ENCODE results near the gene EXOSC6. TPM values are rescaled to one million over a fixed set of nuclear protein-coding genes. Genes with fewer than 3 reads are reported as not detected.

EXOSC6 gene
- total and polyA plus RNA-seq, 2 of the 4 experiments (the other 2 are of a cell fraction) = 5.8 to 7.0 TPM

- Histone ChIP-seq H3K9ac (ENCODE audit: low read depth, low read length) (no peak overlapping the region), H3K9me1 (ENCODE audit: insufficient read depth, low read length) (no peaks in the 10 kb centered on the region), H3K36me3 (ENCODE audit: control insufficient read depth, insufficient read depth, low read length) (peaks cover 76% of the 10 kb centered on the region), H2BK15ac (ENCODE audit: low read depth, low read length) (no peak overlapping the region), H3K14ac (replicated peaks; ENCODE audit: low read depth, low read length) (no peak overlapping the region), H4K20me1 (ENCODE audit: insufficient read depth, low read length) (peaks cover 23% of the 10 kb centered on the region; the same call in 1 of the 2 replicates), H3K9me3 (ENCODE audit: control insufficient read depth, insufficient read depth, low read length) (no peaks in the 10 kb centered on the region), H2BK120ac (ENCODE audit: low read depth, low read length) (no peak overlapping the region), H3K23ac (ENCODE audit: low read depth, low read length) (no peak overlapping the region), H4K5ac (ENCODE audit: low read depth, low read length) (no peak overlapping the region), H2BK20ac (ENCODE audit: low read depth, low read length) (no peak overlapping the region), H2AK5ac (ENCODE audit: low read depth, low read length) (no peak overlapping the region), H4K91ac (ENCODE audit: insufficient read depth, low read depth, low read length) (no peak overlapping the region), H3K79me1 (ENCODE audit: low read depth in 1 of 2, low read length in 2 of 2) (peaks cover 9 to 25% of the 10 kb centered on the region in 2 experiments; a peak in 3 of 4 replicates), H3K4me2 (ENCODE audit: low read depth, low read length) (no peak overlapping the region), H3K27me3 (ENCODE audit: control insufficient read depth, insufficient read depth, low read length) (no peaks in the 10 kb centered on the region), H3K4me1 (ENCODE audit: control insufficient read depth, insufficient read depth, low read length) (no peaks in the 10 kb centered on the region), H3K27ac (ENCODE audit: insufficient read depth, low read length) (no peak overlapping the region), H2AFZ (replicated peaks; ENCODE audit: low read length, poor library complexity) (no peak overlapping the region), H3K18ac (ENCODE audit: low read depth, low read length) (no peak overlapping the region), H2AK9ac (replicated peaks; ENCODE audit: low read depth, low read length, poor library complexity) (no peak overlapping the region), H4K8ac (ENCODE audit: low read depth in 2 of 2, low read length in 2 of 2) (no peak overlapping the region), H2BK5ac (ENCODE audit: low read depth, low read length, poor library complexity, severe bottlenecking) (no peak overlapping the region), H3K4ac (ENCODE audit: low read depth, low read length) (no peak overlapping the region), H3K56ac (ENCODE audit: extremely low read depth, insufficient read depth, low read length) (no peak overlapping the region), H3K4me3 (ENCODE audit: insufficient read depth, low read depth, low read length) (no peak overlapping the region)
- ATAC-seq (ENCODE audit: low read depth) = no peak
- ChIA-PET POLR2A (ENCODE audit: unreplicated experiment) (interaction anchor here (0.6 kb wide), 1 partner anchor 9 kb away, joined by 3 read pairs; no protein-coding TSS in a partner anchor), CTCF (no interaction called here)
- intact Hi-C loops (cut with micrococcal nuclease) (no loop called here), dilution Hi-C loops (cut with HindIII; ENCODE audit: low sequenced_read_pairs, unreplicated experiment) (no loop called here), in situ Hi-C loops (cut with MboI; ENCODE audit: low sequenced_read_pairs) (no loop called here)
- no CpG with 5 or more reads among the region's 10 CpGs for WGBS, 2 experiments (ENCODE audit: extremely low coverage in 2 of 2, insufficient read length in 1 of 2)
- BruUV-seq (replicated peaks) = no TSS peak
- TF ChIP-seq CHD1 (IDR thresholded peaks at IDR 0.05; ENCODE audit: low read depth, low read length) = no peak
- no peak for TF ChIP-seq RFX5 (IDR thresholded peaks at IDR 0.05; ENCODE audit: low read depth, low read length)
- no peak for TF ChIP-seq FOS (IDR thresholded peaks at IDR 0.05; ENCODE audit: low read depth, low read length)
- no peak for TF ChIP-seq CTCF (conservative IDR thresholded peaks at IDR 0.05; ENCODE audit: low read depth, low read length)
- TF ChIP-seq ELK1 (IDR thresholded peaks at IDR 0.05; ENCODE audit: borderline replicate concordance, low read depth, low read length) = no peak
- no peak for TF ChIP-seq USF2 (IDR thresholded peaks at IDR 0.05; ENCODE audit: low read depth, low read length)
- no peak for TF ChIP-seq SMC3 (IDR thresholded peaks at IDR 0.05; ENCODE audit: low read depth, low read length)
- no peak for TF ChIP-seq BHLHE40 (IDR thresholded peaks at IDR 0.05; ENCODE audit: low read depth, low read length)
- TF ChIP-seq MXI1 (IDR thresholded peaks at IDR 0.05; ENCODE audit: borderline replicate concordance, low read depth, low read length) = no peak
- TF ChIP-seq RAD21 (IDR thresholded peaks at IDR 0.05; ENCODE audit: low read length) = no peak
- no peak for TF ChIP-seq RCOR1 (IDR thresholded peaks at IDR 0.05; ENCODE audit: insufficient replicate concordance, low read length)
- no peak for TF ChIP-seq CEBPB (IDR thresholded peaks at IDR 0.05; ENCODE audit: low read depth, low read length)
- TF ChIP-seq MAFK (IDR thresholded peaks at IDR 0.05; ENCODE audit: low read depth, low read length) = no peak
- TF ChIP-seq MAZ (IDR thresholded peaks at IDR 0.05; ENCODE audit: borderline replicate concordance, low read depth, low read length) = no peak
- TF ChIP-seq NFE2L2 (IDR thresholded peaks at IDR 0.05; ENCODE audit: low read depth, low read length) = no peak
- TF ChIP-seq POLR2A (IDR thresholded peaks at IDR 0.05; ENCODE audit: low read depth, low read length) = no peak
- no peak for DNase-seq
Measured at GRCh38 chr16:70271696-70272095, 20.0 kb upstream of the EXOSC6 start.

Data from IMR-90 (cell line).